GM18951 (cell line): ENCODE measurements around the gene LDLRAD4.

Experiments used
- POLR2A ChIP-seq: IDR thresholded peaks from 4 replicates; pipeline ENCODE4 v1.6.1; 2011; ENCODE audit warnings: mild to moderate bottlenecking; ENCODE audit not compliant: insufficient read length, insufficient read depth; ENCODE audit errors: extremely low read depth
- in situ Hi-C: fragments of 300-500 bp; cut with MboI; formaldehyde crosslinking; loops from one replicate; pipeline ENCODE4 v1.12.0; 2022; ENCODE audit warnings: low sequenced_read_pairs, mixed read lengths, inconsistent platforms; ENCODE audit not compliant: unreplicated experiment

The LDLRAD4 gene

GRCh38 chr18:13362607-13363006, 144.0 kb downstream of the LDLRAD4 start:
- no peak for TF ChIP-seq POLR2A

GRCh38 chr18:13363359-13363758, 144.8 kb downstream of the LDLRAD4 start:
- in situ Hi-C loops, result no loop called here
- TF ChIP-seq POLR2A, result no peak

More at GRCh38 chr18:13362607-13363006, 144.0 kb downstream of the LDLRAD4 start:
- in situ Hi-C loops, result no loop called here

GRCh38 chr18:13364721-13365205, 146.2 kb downstream of the LDLRAD4 start:
- TF ChIP-seq POLR2A, result no peak
- in situ Hi-C loops, result no loop called here

- in situ Hi-C loops, result no loop called here
Observed at GRCh38 chr18:13366131-13366530, 147.6 kb downstream of the LDLRAD4 start.

GRCh38 chr18:13366541-13366940, 148.0 kb downstream of the LDLRAD4 start:
- in situ Hi-C loops, result no loop called here
- TF ChIP-seq POLR2A, result no peak

More at GRCh38 chr18:13366131-13366530, 147.6 kb downstream of the LDLRAD4 start:
- no peak for TF ChIP-seq POLR2A

GRCh38 chr18:13366962-13367892, 148.7 kb downstream of the LDLRAD4 start:
- no peak for TF ChIP-seq POLR2A
- in situ Hi-C loops, result no loop called here

- in situ Hi-C loops, result no loop called here
Observed at GRCh38 chr18:13368080-13368813, 149.7 kb downstream of the LDLRAD4 start.

GRCh38 chr18:13369353-13369752, 150.8 kb downstream of the LDLRAD4 start:
- in situ Hi-C loops, result no loop called here
- TF ChIP-seq POLR2A, result no peak

More at GRCh38 chr18:13368080-13368813, 149.7 kb downstream of the LDLRAD4 start:
- no peak for TF ChIP-seq POLR2A

- no peak for TF ChIP-seq POLR2A
- in situ Hi-C loops, result no loop called here
Observed at GRCh38 chr18:13369756-13370510, 151.4 kb downstream of the LDLRAD4 start.

- no peak for TF ChIP-seq POLR2A
- in situ Hi-C loops, result no loop called here
Observed at GRCh38 chr18:13370995-13371625, 152.6 kb downstream of the LDLRAD4 start.

GRCh38 chr18:13371689-13372418, 153.3 kb downstream of the LDLRAD4 start:
- no peak for TF ChIP-seq POLR2A
- in situ Hi-C loops, result no loop called here

- in situ Hi-C loops, result no loop called here
Observed at GRCh38 chr18:13372531-13372951, 154.0 kb downstream of the LDLRAD4 start.

More at GRCh38 chr18:13372531-13372951, 154.0 kb downstream of the LDLRAD4 start:
- TF ChIP-seq POLR2A, result no peak
